SKM-1 (cell line): ENCODE measurements around the gene PLAC8.
"Not testable (repeated sequence)": the region's sequence is repeated elsewhere in the genome, so short reads cannot be mapped to it uniquely, and the experiment has no call there.

Experiments used
- DNase-seq: peaks from one replicate; lab custom pipeline; 2025; ENCODE audit not compliant: unreplicated experiment; lab: John Stamatoyannopoulos, UW

Gene PLAC8

GRCh38 chr4:83074086-83074704 lies 40.3 kb downstream of the PLAC8 start:
- DNase-seq, result peak; percentile 77

- DNase-seq, result no peak
Observed at GRCh38 chr4:83071116-83071515, 43.4 kb downstream of the PLAC8 start.

GRCh38 chr4:83067058-83067639 lies 47.4 kb downstream of the PLAC8 start:
- no peak for DNase-seq

- DNase-seq, result no peak
Observed at GRCh38 chr4:83065266-83065665, 49.3 kb downstream of the PLAC8 start.

GRCh38 chr4:83062739-83063138 lies 51.8 kb downstream of the PLAC8 start:
- DNase-seq, result no peak

- DNase-seq, result no peak
Observed at GRCh38 chr4:83054928-83055327, 59.6 kb downstream of the PLAC8 start.

- not testable (repeated sequence) for DNase-seq
Observed at GRCh38 chr4:83048781-83049180, 65.7 kb downstream of the PLAC8 start.

GRCh38 chr4:83046693-83047473 lies 67.6 kb downstream of the PLAC8 start:
- DNase-seq, result no peak

GRCh38 chr4:83043801-83044407 lies 70.6 kb downstream of the PLAC8 start:
- no peak for DNase-seq

- DNase-seq, result not testable (repeated sequence)
Observed at GRCh38 chr4:83043157-83043556, 71.4 kb downstream of the PLAC8 start.

GRCh38 chr4:83040269-83040668 lies 74.3 kb downstream of the PLAC8 start:
- no peak for DNase-seq
